Osteocyte (in vitro differentiated cells): ENCODE results near the gene ACTN4. TPM values are rescaled to one million over a fixed set of nuclear protein-coding genes. Genes with fewer than 3 reads are reported as not detected.
"Not testable (repeated sequence)": the region's sequence is repeated elsewhere in the genome, so short reads cannot be mapped to it uniquely, and the experiment has no call there.

Source experiments
- DNase-seq: peaks from one replicate; pipeline ENCODE4 v3.0.0; 2021; ENCODE audit warnings: mixed read lengths; ENCODE audit not compliant: unreplicated experiment; ENCODE audit errors: extremely low spot score
- H3K27ac Mint-ChIP-seq: one replicate; pipeline ENCODE4 v1.8.0; 2021; ENCODE audit warnings: mild to moderate bottlenecking, mixed read lengths; ENCODE audit not compliant: unreplicated experiment
- H3K27me3 Mint-ChIP-seq: one replicate; pipeline ENCODE4 v1.8.0; 2021; ENCODE audit warnings: mixed read lengths; ENCODE audit not compliant: unreplicated experiment
- H3K36me3 Mint-ChIP-seq: one replicate; pipeline ENCODE4 v1.8.0; 2021; ENCODE audit warnings: mixed read lengths; ENCODE audit not compliant: unreplicated experiment
- H3K4me1 Mint-ChIP-seq: one replicate; pipeline ENCODE4 v1.8.0; 2021; ENCODE audit warnings: mixed read lengths; ENCODE audit not compliant: unreplicated experiment
- H3K4me3 Mint-ChIP-seq: one replicate; pipeline ENCODE4 v1.8.0; 2021; ENCODE audit warnings: mild to moderate bottlenecking, moderate library complexity, mixed read lengths; ENCODE audit not compliant: unreplicated experiment
- H3K9me3 Mint-ChIP-seq: one replicate; pipeline ENCODE4 v1.8.0; 2021; ENCODE audit warnings: mixed read lengths; ENCODE audit not compliant: unreplicated experiment
- CTCF ChIP-seq: fragments of 200-600 bp; sonication (generic); IDR thresholded peaks from 2 replicates; pipeline ENCODE4 v1.5.0; 2021; ENCODE audit warnings: antibody characterized with exemption, mild to moderate bottlenecking, moderate library complexity
- total RNA-seq: library from RNA; stranded (reverse); gene quantifications from 2 replicates; pipeline ENCODE4 v1.2.1, GENCODE V29; 2021

ACTN4 gene
- total RNA-seq, 1 donor from 2014 or later: 525 TPM

- Mint-ChIP-seq H3K27ac (no peak overlapping the region), H3K4me3 (no peak overlapping the region), H3K4me1 (no peaks in the 10 kb centered on the region), H3K27me3 (no peaks in the 10 kb centered on the region), H3K36me3 (no peaks in the 10 kb centered on the region), H3K9me3 (no peaks in the 10 kb centered on the region)
- TF ChIP-seq CTCF: no peak
- DNase-seq: no peak
Measured at GRCh38 chr19:38744874-38745273, 97.4 kb downstream of the ACTN4 start.

GRCh38 chr19:38745316-38745715, 97.9 kb downstream of the ACTN4 start:
- DNase-seq: no peak
- no peak overlapping the region for H3K4me3 Mint-ChIP-seq
- TF ChIP-seq CTCF: no peak
- peaks cover 4% of the 10 kb centered on the region for H3K27me3 Mint-ChIP-seq
- no peak overlapping the region for H3K27ac Mint-ChIP-seq
- no peaks in the 10 kb centered on the region for H3K9me3 Mint-ChIP-seq
- H3K4me1 Mint-ChIP-seq: no peaks in the 10 kb centered on the region
- no peaks in the 10 kb centered on the region for H3K36me3 Mint-ChIP-seq

- not testable (repeated sequence) for H3K27me3 Mint-ChIP-seq, H3K27ac Mint-ChIP-seq, H3K36me3 Mint-ChIP-seq, H3K4me3 Mint-ChIP-seq, DNase-seq, H3K4me1 Mint-ChIP-seq, H3K9me3 Mint-ChIP-seq
Measured at GRCh38 chr19:38753783-38754182, 106.3 kb downstream of the ACTN4 start.

- not testable (repeated sequence) for H3K27ac Mint-ChIP-seq, H3K27me3 Mint-ChIP-seq, H3K4me3 Mint-ChIP-seq, H3K9me3 Mint-ChIP-seq, DNase-seq, H3K4me1 Mint-ChIP-seq, H3K36me3 Mint-ChIP-seq
Measured at GRCh38 chr19:38754196-38754595, 106.7 kb downstream of the ACTN4 start.

GRCh38 chr19:38759590-38760003, 112.1 kb downstream of the ACTN4 start:
- H3K4me1 Mint-ChIP-seq: no peaks in the 10 kb centered on the region
- H3K36me3 Mint-ChIP-seq: no peaks in the 10 kb centered on the region
- H3K27me3 Mint-ChIP-seq: no peaks in the 10 kb centered on the region
- no peak overlapping the region for H3K4me3 Mint-ChIP-seq
- no peak overlapping the region for H3K27ac Mint-ChIP-seq
- no peaks in the 10 kb centered on the region for H3K9me3 Mint-ChIP-seq
- TF ChIP-seq CTCF: no peak
- no peak for DNase-seq

- not testable (repeated sequence) for H3K9me3 Mint-ChIP-seq
Measured at GRCh38 chr19:38760805-38761517, 113.5 kb downstream of the ACTN4 start.

GRCh38 chr19:38761884-38762389, 114.5 kb downstream of the ACTN4 start:
- H3K4me3 Mint-ChIP-seq, DNase-seq, H3K27me3 Mint-ChIP-seq, H3K36me3 Mint-ChIP-seq, H3K4me1 Mint-ChIP-seq, H3K27ac Mint-ChIP-seq, H3K9me3 Mint-ChIP-seq: not testable (repeated sequence)

More at GRCh38 chr19:38760805-38761517, 113.5 kb downstream of the ACTN4 start:
- H3K4me3 Mint-ChIP-seq, H3K36me3 Mint-ChIP-seq, H3K27ac Mint-ChIP-seq, H3K27me3 Mint-ChIP-seq, DNase-seq, H3K4me1 Mint-ChIP-seq: not testable (repeated sequence)
